H1 (cell line): ENCODE data around the gene CORO1C. TPM values are rescaled to one million over a fixed set of nuclear protein-coding genes. Genes with fewer than 3 reads are reported as not detected.
A peak's percentile ranks its signal among the peaks of the same experiment; 100 is the strongest.

Source experiments
- CTCF ChIA-PET: fragments of 300-600 bp; sonication (Branson Sonifier 250); formaldehyde crosslinking; loops from one replicate; lab custom pipeline; 2021; ENCODE audit not compliant: partially characterized antibody; lab: Charles Lee
- POLR2A ChIA-PET: fragments of 300-600 bp; sonication (Branson Sonifier 250); formaldehyde crosslinking; loops from one replicate; lab custom pipeline; 2021; ENCODE audit warnings: inconsistent platforms; ENCODE audit not compliant: partially characterized antibody; lab: Charles Lee
- DNase-seq, 2 experiments: peaks; one replicate each; pipeline versions ENCODE4 v3.0.0 to v3.0.0-alpha.2; 2010 to 2022; ENCODE audit warnings: low spot score in 2 of 2, low read depth in 1 of 2, mixed read lengths in 1 of 2
- FAIRE-seq: peaks from 2 replicates; lab custom pipeline; 2011; peaks lifted over from hg19 to GRCh38; lab: Jason Lieb, UNC
- H2AFZ ChIP-seq: 2 replicates; pipeline ENCODE4 v1.8.1; 2012; ENCODE audit warnings: low read length, inconsistent platforms
- H2AK5ac ChIP-seq: 2 replicates; pipeline ENCODE4 v1.6.1; 2013; ENCODE audit warnings: low read depth, low read length
- H2BK120ac ChIP-seq: replicated peaks from 2 replicates; pipeline ENCODE3; 2013; ENCODE audit warnings: low read depth, low read length, inconsistent platforms
- H2BK12ac ChIP-seq: 2 replicates; pipeline ENCODE4 v1.6.1; 2013; ENCODE audit warnings: low read depth, low read length
- H2BK15ac ChIP-seq: 2 replicates; pipeline ENCODE4 v1.6.1; 2013; ENCODE audit warnings: low read length
- H2BK20ac ChIP-seq: 2 replicates; pipeline ENCODE4 v1.6.1; 2013; ENCODE audit warnings: low read length
- H2BK5ac ChIP-seq: 2 replicates; pipeline ENCODE4 v1.6.1; 2013; ENCODE audit warnings: low read depth, low read length
- H3K14ac ChIP-seq: 2 replicates; pipeline ENCODE4 v1.6.1; 2013; ENCODE audit warnings: inconsistent platforms; ENCODE audit not compliant: insufficient read length
- H3K18ac ChIP-seq: 2 replicates; pipeline ENCODE4 v1.6.1; 2013; ENCODE audit warnings: low read length; ENCODE audit errors: extremely low read depth
- H3K23ac ChIP-seq: 2 replicates; pipeline ENCODE4 v1.6.1; 2013; ENCODE audit warnings: inconsistent platforms; ENCODE audit not compliant: insufficient read length
- H3K23me2 ChIP-seq: 2 replicates; pipeline ENCODE4 v1.6.1; 2013; ENCODE audit warnings: low read depth, low read length
- H3K27ac ChIP-seq: 2 replicates; pipeline ENCODE4 v1.6.1; 2011; ENCODE audit warnings: low read depth, low read length, inconsistent platforms
- H3K27me3 ChIP-seq, 4 experiments: replicated peaks in 1 of 4; 1 replicate in 1 of 4; 2 replicates in 3 of 4; pipeline versions ENCODE4 v1.6.1 to v1.8.1; 2011 to 2013; ENCODE audit warnings: low read length in 3 of 4, mild to moderate bottlenecking in 3 of 4, inconsistent platforms in 2 of 4, mixed read lengths in 2 of 4, moderate library complexity in 1 of 4; ENCODE audit not compliant: control insufficient read depth in 3 of 4, insufficient read depth in 3 of 4; ENCODE audit errors: extremely low read depth in 1 of 4
- H3K36me3 ChIP-seq, 4 experiments: 2 replicates each; pipeline versions ENCODE4 v1.6.1 to v1.8.1; 2011 to 2013; ENCODE audit warnings: mild to moderate bottlenecking in 4 of 4, low read length in 3 of 4, moderate library complexity in 2 of 4, control low read depth in 1 of 4, inconsistent platforms in 1 of 4; ENCODE audit not compliant: insufficient read depth in 4 of 4, control insufficient read depth in 2 of 4
- H3K4ac ChIP-seq: replicated peaks from 2 replicates; pipeline ENCODE3; 2013; ENCODE audit warnings: low read length, low read depth, mixed read lengths, inconsistent platforms; ENCODE audit not compliant: insufficient read length
- H3K4me1 ChIP-seq, 4 experiments: replicated peaks in 1 of 4; 1 replicate in 1 of 4; 2 replicates in 3 of 4; pipeline versions ENCODE4 v1.6.1 to v1.8.1; 2011 to 2013; ENCODE audit warnings: low read length in 3 of 4, inconsistent platforms in 2 of 4, mixed read lengths in 1 of 4; ENCODE audit not compliant: insufficient read depth in 4 of 4, control insufficient read depth in 3 of 4
- H3K4me2 ChIP-seq, 2 experiments: 2 replicates each; pipeline versions ENCODE4 v1.6.1 to v1.8.1; 2011 to 2013; ENCODE audit warnings: low read depth in 2 of 2, low read length in 2 of 2, control low read depth in 1 of 2, inconsistent platforms in 1 of 2, mild to moderate bottlenecking in 1 of 2; ENCODE audit not compliant: insufficient read depth in 1 of 2
- H3K4me3 ChIP-seq, 4 experiments: fragments of 200-600, 300-600 bp in 1 of 4; sonication (generic), shearing (Covaris generic), sonication (Bioruptor Twin) in 1 of 4; 2 replicates each; pipeline versions ENCODE4 v1.5.1 to v1.8.1; 2011 to 2016; ENCODE audit warnings: low read length in 4 of 4, low read depth in 3 of 4, control low read depth in 2 of 4, inconsistent platforms in 2 of 4, mild to moderate bottlenecking in 2 of 4, mixed read lengths in 1 of 4, moderate library complexity in 1 of 4; ENCODE audit not compliant: insufficient read depth in 2 of 4; ENCODE audit errors: extremely low read depth in 1 of 4
- H3K56ac ChIP-seq: replicated peaks from 2 replicates; pipeline ENCODE3; 2013; ENCODE audit warnings: low read depth, mild to moderate bottlenecking, mixed read lengths, low read length, inconsistent platforms; ENCODE audit not compliant: insufficient read length
- H3K79me1 ChIP-seq: 2 replicates; pipeline ENCODE4 v1.6.1; 2013; ENCODE audit warnings: low read depth, low read length, control low read depth
- H3K79me2 ChIP-seq, 2 experiments: 2 replicates each; pipeline versions ENCODE4 v1.6.1 to v1.8.1; 2012 to 2013; ENCODE audit warnings: low read length in 2 of 2, mild to moderate bottlenecking in 2 of 2, inconsistent platforms in 1 of 2; ENCODE audit not compliant: insufficient read depth in 2 of 2, control insufficient read depth in 1 of 2
- H3K9ac ChIP-seq, 4 experiments: replicated peaks in 1 of 4; 1 replicate in 1 of 4; 2 replicates in 3 of 4; pipeline versions ENCODE4 v1.6.1 to v1.8.1; 2011 to 2013; ENCODE audit warnings: low read depth in 3 of 4, low read length in 3 of 4, control low read depth in 2 of 4, mild to moderate bottlenecking in 2 of 4, moderate library complexity in 2 of 4, inconsistent platforms in 1 of 4; ENCODE audit errors: extremely low read depth in 1 of 4
- H3K9me3 ChIP-seq, 2 experiments: 2 replicates each; pipeline versions ENCODE4 v1.6.1 to v1.8.1; 2012 to 2013; ENCODE audit warnings: mild to moderate bottlenecking in 2 of 2, moderate library complexity in 2 of 2, control low read depth in 1 of 2, inconsistent platforms in 1 of 2, low read depth in 1 of 2, low read length in 1 of 2, mixed read lengths in 1 of 2; ENCODE audit not compliant: insufficient read depth in 2 of 2
- H4K20me1 ChIP-seq, 2 experiments: replicated peaks in 1 of 2; 2 replicates each; pipeline versions ENCODE3 to v1.8.1; 2011 to 2013; ENCODE audit warnings: inconsistent platforms in 2 of 2, low read length in 2 of 2, mild to moderate bottlenecking in 1 of 2; ENCODE audit not compliant: insufficient read depth in 2 of 2, control insufficient read depth in 1 of 2
- H4K5ac ChIP-seq: 2 replicates; pipeline ENCODE4 v1.6.1; 2013; ENCODE audit warnings: low read length, low read depth, mixed read lengths, inconsistent platforms; ENCODE audit not compliant: insufficient read length
- H4K8ac ChIP-seq: 2 replicates; pipeline ENCODE4 v1.8.0; 2013; ENCODE audit warnings: mild to moderate bottlenecking, moderate library complexity, low read length, inconsistent platforms; ENCODE audit not compliant: insufficient read depth; ENCODE audit errors: extremely low read depth
- H4K91ac ChIP-seq: replicated peaks from 2 replicates; pipeline ENCODE3; 2013; ENCODE audit warnings: low read length, mixed read lengths, inconsistent platforms; ENCODE audit not compliant: insufficient read length
- KDM5A ChIP-seq: fragments of 200-600 bp; IDR thresholded peaks from 2 replicates; pipeline ENCODE4 v1.7.1; 2012; ENCODE audit warnings: mild to moderate bottlenecking, low read length, inconsistent platforms, mixed read lengths
- TEAD4 ChIP-seq: IDR thresholded peaks from 2 replicates; pipeline ENCODE4 v1.6.1; 2012; ENCODE audit warnings: low read depth, low read length, inconsistent platforms, mixed read lengths
- WGBS, 2 experiments: shearing (Covaris generic) in 1 of 2; methylation state at CpG; one replicate each; pipeline versions ENCODE4 v1.1.6 to v1.1.7; 2013 to 2015; ENCODE audit warnings: low lambda C conversion rate in 2 of 2, mixed read lengths in 2 of 2, inconsistent platforms in 1 of 2, low coverage in 1 of 2, missing lambda C conversion rate in 1 of 2; ENCODE audit not compliant: insufficient replicate concordance in 2 of 2, insufficient coverage in 1 of 2, insufficient read length in 1 of 2; ENCODE audit errors: extremely low coverage in 1 of 2, missing lambda C conversion rate in 1 of 2; 5-methylcytosine and 5-hydroxymethylcytosine counted together
- polyA plus RNA-seq, 7 experiments: library from polyadenylated mRNA; depleted of rRNA in 3 of 7; stranded (reverse) in 5 of 7; unstranded in 2 of 7; fragments of >200 nt in 5 of 7; fragments of 200-250 nt in 2 of 7; gene quantifications; 1 replicate in 5 of 7; 2 replicates in 1 of 7; 4 replicates in 1 of 7; pipeline versions ENCODE4 v1.2.1 to v1.2.3, GENCODE V29; 2011 to 2013; ENCODE audit warnings: missing spikeins in 2 of 7, mixed read lengths in 2 of 7
- total RNA-seq: library from RNA; stranded (reverse); fragmentation: NEBNext Ultra II Directional; extraction: Animal tissue kit (Norgen Biotek cat#: 25700); gene quantifications from 2 replicates; pipeline ENCODE4 v1.2.1, GENCODE V29; 2021

CORO1C gene
- total and polyA plus RNA-seq, 2 of the 8 experiments (the other 6 are each of a cell fraction or from before 2014, with no cell fraction given), result 72.7 to 120 TPM

DNA sequence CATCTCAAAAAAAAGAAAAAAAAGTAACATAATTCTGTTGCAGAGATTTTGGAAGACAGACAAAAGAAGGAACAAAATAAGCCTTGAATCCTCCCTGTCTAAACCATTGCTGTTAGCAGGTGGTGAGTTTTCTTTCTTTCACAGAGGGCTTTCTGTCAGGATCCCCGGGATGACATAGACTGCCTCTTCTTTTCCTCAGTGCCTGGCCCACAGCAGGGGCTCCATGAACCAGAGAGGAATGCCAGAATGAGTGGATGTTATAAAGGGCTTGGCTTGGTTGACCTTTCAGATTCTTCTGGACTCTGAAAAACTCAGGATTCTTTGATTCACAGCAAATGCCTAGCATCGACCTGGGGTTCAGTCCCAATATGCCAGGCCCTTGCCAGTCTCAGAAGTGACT is 45.8 kb upstream of the CORO1C start:
- no peak overlapping the region for H3K56ac ChIP-seq
- no peaks in the 10 kb centered on the region for H3K9me3 ChIP-seq
- no peak overlapping the region for H4K5ac ChIP-seq
- H2BK5ac ChIP-seq, result no peak overlapping the region
- no peak overlapping the region for H2AK5ac ChIP-seq
- CTCF ChIA-PET, result interaction anchor here (3.5 kb wide), 1 partner anchor 22 kb away, joined by 9 read pairs; no protein-coding TSS in a partner anchor
- H3K36me3 ChIP-seq, result no peaks in the 10 kb centered on the region
- H3K23ac ChIP-seq, result no peak overlapping the region
- H4K8ac ChIP-seq, result no peak overlapping the region
- no peak overlapping the region for H3K4me3 ChIP-seq
- no peak overlapping the region for H3K27ac ChIP-seq
- H3K9ac ChIP-seq, result no peak overlapping the region
- DNase-seq (no peak), FAIRE-seq (no peak)
- H2BK20ac ChIP-seq, result no peak overlapping the region
- H3K23me2 ChIP-seq, result peaks cover 5% of the 10 kb centered on the region; the same call in 1 of the 2 replicates
- POLR2A ChIA-PET, result no interaction called here
- no peak overlapping the region for H2AFZ ChIP-seq
- H4K91ac ChIP-seq, result no peak overlapping the region
- H3K79me2 ChIP-seq, result no peaks in the 10 kb centered on the region
- no peaks in the 10 kb centered on the region for H3K27me3 ChIP-seq
- no peaks in the 10 kb centered on the region; the same call in 1 of the 2 replicates for H3K79me1 ChIP-seq
- H3K4me1 ChIP-seq, result peaks cover 0 to 8% (median 0%) of the 10 kb centered on the region in 4 experiments; a peak in 3 of 7 replicates
- H2BK12ac ChIP-seq, result no peak overlapping the region
- no peak overlapping the region for H3K4me2 ChIP-seq
- H4K20me1 ChIP-seq, result peaks cover 0 to 4% of the 10 kb centered on the region in 2 experiments
- H2BK120ac ChIP-seq, result no peak overlapping the region
- TF ChIP-seq TEAD4, result 0 out of 2 replicates have a peak, but pooled peaks have one; percentile 8
- TF ChIP-seq KDM5A, result no peak
- no peak overlapping the region for H3K14ac ChIP-seq
- WGBS, 2 experiments, result 85% methylated on average over 2 of the region's 2 CpGs; no CpG with 5 or more reads in 1 of the 2 experiments
- H3K18ac ChIP-seq, result no peak overlapping the region
- no peak overlapping the region for H2BK15ac ChIP-seq
- no peak overlapping the region for H3K4ac ChIP-seq
